Measurements from ENCODE around the gene WIPF2. TPM values are rescaled to one million over a fixed set of nuclear protein-coding genes. Genes with fewer than 3 reads are reported as not detected.

The WIPF2 gene
- polyA plus RNA-seq, 1 donor (not counting 4 experiments of a cell fraction or from before 2014, with no cell fraction given): 8.5 TPM

DNA sequence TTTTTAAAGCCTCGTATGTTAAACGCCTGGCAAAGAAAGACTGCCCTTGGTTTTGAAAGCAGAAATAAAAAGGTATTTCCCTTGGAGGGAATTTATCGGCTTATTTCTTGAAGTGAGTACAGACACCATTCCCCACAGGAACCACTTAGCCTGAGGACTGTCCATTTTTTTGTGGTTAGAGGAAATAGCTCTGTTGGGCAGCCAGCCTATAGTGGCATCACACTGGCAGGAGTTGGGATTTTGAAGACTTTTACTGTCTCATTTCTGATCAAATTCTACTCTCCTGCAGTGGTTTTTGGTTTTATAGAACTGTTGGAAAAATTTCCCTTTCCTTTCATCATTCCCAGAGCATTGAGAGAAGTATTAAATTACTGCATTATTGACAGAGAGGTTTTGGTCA is 34.5 kb downstream of the WIPF2 start:
- Histone ChIP-seq H3K4me3 (ENCODE audit: control insufficient read depth in 2 of 3, extremely low read depth in 1 of 3, insufficient read depth in 2 of 3, low read depth in 1 of 3, low read length in 3 of 3) (no peak overlapping the region), H4K20me1 (ENCODE audit: control insufficient read depth, extremely low read depth, insufficient read depth, low read length) (peaks cover 5% of the 10 kb centered on the region), H3K9me3 (ENCODE audit: control insufficient read depth, low read depth, low read length) (no peaks in the 10 kb centered on the region), H2AFZ (ENCODE audit: control insufficient read depth, low read length) (no peak overlapping the region), H3K4me1 (ENCODE audit: control insufficient read depth, extremely low read depth, insufficient read depth, low read length) (peaks cover 6% of the 10 kb centered on the region), H3K79me2 (ENCODE audit: control insufficient read depth, insufficient read depth, low read length) (peaks cover 53% of the 10 kb centered on the region), H3K36me3 (ENCODE audit: control insufficient read depth in 2 of 2, extremely low read depth in 1 of 2, insufficient read depth in 2 of 2, low read length in 2 of 2) (peaks cover 3 to 7% of the 10 kb centered on the region in 2 experiments), H3K27ac (ENCODE audit: control insufficient read depth, insufficient read depth, low read length) (no peak overlapping the region), H3K4me2 (ENCODE audit: control insufficient read depth, extremely low read depth, insufficient read depth, low read depth, low read length) (no peak overlapping the region), H3K27me3 (ENCODE audit: control insufficient read depth, extremely low read depth, insufficient read depth, low read length) (no peaks in the 10 kb centered on the region), H3K9ac (ENCODE audit: control insufficient read depth, extremely low read depth, insufficient read depth, low read length) (no peak overlapping the region), H3K9me1 (ENCODE audit: control insufficient read depth, extremely low read depth, insufficient read depth, low read length) (no peaks in the 10 kb centered on the region)
- TF ChIP-seq EZH2 (IDR thresholded peaks at IDR 0.05; ENCODE audit: low read length): no peak
- TF ChIP-seq, protein P1, sequence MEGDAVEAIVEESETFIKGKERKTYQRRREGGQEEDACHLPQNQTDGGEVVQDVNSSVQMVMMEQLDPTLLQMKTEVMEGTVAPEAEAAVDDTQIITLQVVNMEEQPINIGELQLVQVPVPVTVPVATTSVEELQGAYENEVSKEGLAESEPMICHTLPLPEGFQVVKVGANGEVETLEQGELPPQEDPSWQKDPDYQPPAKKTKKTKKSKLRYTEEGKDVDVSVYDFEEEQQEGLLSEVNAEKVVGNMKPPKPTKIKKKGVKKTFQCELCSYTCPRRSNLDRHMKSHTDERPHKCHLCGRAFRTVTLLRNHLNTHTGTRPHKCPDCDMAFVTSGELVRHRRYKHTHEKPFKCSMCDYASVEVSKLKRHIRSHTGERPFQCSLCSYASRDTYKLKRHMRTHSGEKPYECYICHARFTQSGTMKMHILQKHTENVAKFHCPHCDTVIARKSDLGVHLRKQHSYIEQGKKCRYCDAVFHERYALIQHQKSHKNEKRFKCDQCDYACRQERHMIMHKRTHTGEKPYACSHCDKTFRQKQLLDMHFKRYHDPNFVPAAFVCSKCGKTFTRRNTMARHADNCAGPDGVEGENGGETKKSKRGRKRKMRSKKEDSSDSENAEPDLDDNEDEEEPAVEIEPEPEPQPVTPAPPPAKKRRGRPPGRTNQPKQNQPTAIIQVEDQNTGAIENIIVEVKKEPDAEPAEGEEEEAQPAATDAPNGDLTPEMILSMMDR (optimal IDR thresholded peaks at IDR 0.05 in 1 of 3, IDR thresholded peaks at IDR 0.05 in 1 of 3, conservative IDR thresholded peaks at IDR 0.05 in 1 of 3; ENCODE audit: extremely low read depth in 1 of 3, insufficient read depth in 2 of 3, low read length in 3 of 3): no peak
- FAIRE-seq (no peak), DNase-seq (ENCODE audit: low read depth, low spot score) (no peak)
- dilution Hi-C loops (cut with MboI; ENCODE audit: extremely low pct_ligation_motif_present, low sequenced_read_pairs): no loop called here

GRCh38 chr17:40259505-40259904 is 40.4 kb downstream of the WIPF2 start:
- peaks cover 6% of the 10 kb centered on the region for H3K79me2 ChIP-seq (ENCODE audit: control insufficient read depth, insufficient read depth, low read length)
- dilution Hi-C loops (cut with MboI; ENCODE audit: extremely low pct_ligation_motif_present, low sequenced_read_pairs): no loop called here
- FAIRE-seq (no peak), DNase-seq (ENCODE audit: low read depth, low spot score) (no peak)
- H3K9me1 ChIP-seq (ENCODE audit: control insufficient read depth, extremely low read depth, insufficient read depth, low read length): no peaks in the 10 kb centered on the region
- H3K36me3 ChIP-seq (ENCODE audit: control insufficient read depth in 2 of 2, extremely low read depth in 1 of 2, insufficient read depth in 2 of 2, low read length in 2 of 2): peaks cover 25 to 26% of the 10 kb centered on the region in 2 experiments
- H3K4me2 ChIP-seq (ENCODE audit: control insufficient read depth, extremely low read depth, insufficient read depth, low read depth, low read length): no peak overlapping the region
- H3K4me3 ChIP-seq (ENCODE audit: control insufficient read depth in 2 of 3, extremely low read depth in 1 of 3, insufficient read depth in 2 of 3, low read depth in 1 of 3, low read length in 3 of 3): no peak overlapping the region
- no peaks in the 10 kb centered on the region for H3K27me3 ChIP-seq (ENCODE audit: control insufficient read depth, extremely low read depth, insufficient read depth, low read length)
- H3K4me1 ChIP-seq (ENCODE audit: control insufficient read depth, extremely low read depth, insufficient read depth, low read length): no peaks in the 10 kb centered on the region
- no peak overlapping the region for H2AFZ ChIP-seq (ENCODE audit: control insufficient read depth, low read length)
- no peaks in the 10 kb centered on the region for H4K20me1 ChIP-seq (ENCODE audit: control insufficient read depth, extremely low read depth, insufficient read depth, low read length)
- H3K27ac ChIP-seq (ENCODE audit: control insufficient read depth, insufficient read depth, low read length): no peak overlapping the region
- TF ChIP-seq EZH2 (IDR thresholded peaks at IDR 0.05; ENCODE audit: low read length): no peak
- TF ChIP-seq, protein P1 (optimal IDR thresholded peaks at IDR 0.05 in 1 of 3, IDR thresholded peaks at IDR 0.05 in 1 of 3, conservative IDR thresholded peaks at IDR 0.05 in 1 of 3; ENCODE audit: extremely low read depth in 1 of 3, insufficient read depth in 2 of 3, low read length in 3 of 3): no peak
- H3K9ac ChIP-seq (ENCODE audit: control insufficient read depth, extremely low read depth, insufficient read depth, low read length): no peak overlapping the region
- H3K9me3 ChIP-seq (ENCODE audit: control insufficient read depth, low read depth, low read length): no peaks in the 10 kb centered on the region

All from keratinocyte (primary cell).